GM19351 (cell line): ENCODE measurements around the gene CUEDC1.

Experiments
- ATAC-seq: cut with Tn5 transposase; IDR thresholded peaks from one replicate; pipeline ENCODE4 v1.9.1; 2021; ENCODE audit warnings: mild to moderate bottlenecking, moderate library complexity; ENCODE audit not compliant: unreplicated experiment

Gene CUEDC1

DNA sequence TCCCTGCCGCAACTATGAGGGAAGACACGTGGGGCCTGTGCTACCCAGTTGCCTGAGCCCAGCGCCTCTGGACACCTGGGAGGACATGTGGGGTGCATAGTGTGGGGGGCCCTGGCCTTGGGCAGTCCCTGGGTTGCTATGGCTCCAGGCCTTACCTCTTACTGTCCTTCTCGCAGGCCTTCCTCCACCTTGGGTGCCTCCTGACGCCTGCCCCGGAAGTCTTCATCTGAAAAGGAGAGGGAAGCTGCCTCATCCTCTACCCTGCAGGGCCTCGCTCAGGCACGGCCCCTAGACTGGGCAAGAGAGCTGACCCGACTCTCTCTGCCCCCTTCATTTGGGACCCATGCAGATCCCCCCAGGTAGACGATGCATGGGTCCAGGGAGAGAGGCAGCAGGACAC, 88.9 kb downstream of the CUEDC1 start:
- ATAC-seq = no peak

DNA sequence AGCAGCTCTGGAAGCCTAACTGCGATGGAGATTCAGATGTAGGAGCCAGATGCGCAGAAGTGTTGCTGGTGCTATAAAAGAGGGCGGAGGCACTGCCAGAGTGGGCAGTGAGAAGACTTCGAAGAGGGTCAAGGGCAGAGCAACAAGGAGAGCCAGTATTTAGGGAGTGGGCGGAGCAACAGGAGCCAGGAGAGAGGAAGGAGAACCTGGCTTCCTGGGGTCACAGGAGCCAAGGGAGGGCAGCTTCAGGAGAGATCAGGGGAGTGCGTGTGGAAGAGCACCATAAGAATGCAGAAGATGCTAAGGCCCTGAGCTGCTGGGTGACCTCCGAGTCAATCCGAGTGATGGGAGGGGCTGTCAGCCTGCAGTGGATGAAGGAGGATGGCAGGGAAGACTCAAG, 90.9 kb downstream of the CUEDC1 start:
- ATAC-seq = no peak

DNA sequence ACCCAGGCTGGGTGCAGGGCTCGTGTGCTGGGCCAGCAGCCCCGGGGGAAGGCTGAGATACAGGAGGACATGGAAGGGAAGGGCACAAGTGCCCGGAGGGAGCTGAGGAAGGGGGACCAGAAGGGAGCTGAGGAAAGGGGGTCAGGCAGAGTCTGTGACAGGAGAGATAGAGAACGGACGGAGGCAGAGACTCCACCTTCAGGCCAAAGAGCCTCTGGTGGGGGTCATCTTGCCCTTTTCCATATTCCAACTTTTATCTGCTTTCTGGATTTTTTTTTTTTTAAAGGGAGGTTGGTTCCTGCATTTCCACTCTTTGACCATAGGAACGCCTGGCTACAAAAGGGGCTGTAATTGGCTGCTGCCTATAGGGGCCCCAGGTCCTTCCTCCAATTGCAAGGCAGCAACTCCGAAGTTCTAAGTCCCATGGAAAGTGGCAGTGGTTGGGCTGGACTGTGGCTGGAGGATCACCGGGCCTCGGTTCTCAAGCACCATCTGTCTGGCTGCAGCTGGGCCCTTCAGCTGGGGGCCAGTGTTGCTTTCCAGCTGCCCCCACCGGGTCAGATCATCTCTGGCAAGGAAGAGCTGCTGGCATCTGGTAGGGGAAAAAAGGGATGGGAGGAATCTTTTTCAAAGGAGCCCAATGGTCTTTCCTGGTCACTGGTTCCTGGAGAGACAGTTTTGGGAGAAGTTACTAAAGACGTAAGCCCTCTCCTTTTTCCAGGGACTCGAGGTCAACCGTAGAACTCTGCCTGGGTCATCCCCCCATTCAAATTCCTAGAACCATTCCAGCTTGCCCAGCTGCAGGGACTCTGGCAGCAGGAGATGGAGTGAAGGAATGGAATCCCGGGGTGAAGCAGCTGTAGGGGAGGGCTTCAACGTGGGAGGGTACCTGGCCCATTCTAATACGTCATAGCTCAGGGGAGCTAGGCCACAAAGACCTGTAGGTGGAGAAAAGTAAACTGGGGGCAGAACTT, 92.2 kb downstream of the CUEDC1 start:
- no peak for ATAC-seq

DNA sequence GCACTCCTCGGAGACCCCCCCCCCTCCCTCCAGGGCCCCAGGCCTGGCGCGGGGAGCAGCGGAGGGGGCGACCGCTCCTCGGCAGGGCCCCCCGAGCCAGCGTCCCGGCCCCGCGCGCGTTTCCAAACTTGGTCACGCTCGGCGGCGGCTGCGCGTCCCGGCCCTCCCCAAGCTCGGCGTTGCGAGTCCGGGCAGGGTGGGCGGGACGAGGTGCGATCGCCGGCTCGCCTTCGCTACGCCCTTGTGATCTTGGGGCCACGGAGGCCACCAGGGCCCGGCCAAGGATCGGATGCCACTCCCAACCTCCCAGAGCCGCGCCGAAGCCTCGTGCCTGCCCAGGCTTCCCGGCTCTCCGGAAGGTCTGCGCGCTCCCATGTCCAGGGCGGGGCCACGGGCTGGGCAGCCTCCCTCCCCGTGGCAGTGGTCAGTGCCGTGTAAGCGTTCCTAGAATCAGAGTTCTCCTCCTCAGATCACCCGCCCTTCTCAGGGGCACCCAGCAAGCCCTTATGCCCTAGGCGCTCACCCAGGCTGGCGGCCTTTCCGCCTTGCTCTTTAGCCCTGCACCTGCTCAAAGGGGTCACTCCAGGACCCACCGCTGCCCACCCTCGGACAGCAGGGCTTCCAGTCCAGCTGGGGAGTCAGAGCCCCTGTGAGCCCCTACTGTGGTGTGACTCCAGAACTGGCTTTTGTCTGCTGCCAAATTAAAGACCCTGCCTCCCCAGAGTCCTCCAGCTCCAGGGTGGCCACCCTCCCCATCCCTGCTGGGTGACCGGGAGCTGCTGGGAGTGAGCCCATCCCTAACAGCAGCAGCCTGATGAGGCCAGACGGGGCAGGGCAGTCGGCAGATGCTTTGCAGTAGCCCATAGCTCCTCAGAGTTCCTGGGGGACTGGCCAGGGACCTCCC, 93.2 kb downstream of the CUEDC1 start:
- ATAC-seq = no peak

DNA sequence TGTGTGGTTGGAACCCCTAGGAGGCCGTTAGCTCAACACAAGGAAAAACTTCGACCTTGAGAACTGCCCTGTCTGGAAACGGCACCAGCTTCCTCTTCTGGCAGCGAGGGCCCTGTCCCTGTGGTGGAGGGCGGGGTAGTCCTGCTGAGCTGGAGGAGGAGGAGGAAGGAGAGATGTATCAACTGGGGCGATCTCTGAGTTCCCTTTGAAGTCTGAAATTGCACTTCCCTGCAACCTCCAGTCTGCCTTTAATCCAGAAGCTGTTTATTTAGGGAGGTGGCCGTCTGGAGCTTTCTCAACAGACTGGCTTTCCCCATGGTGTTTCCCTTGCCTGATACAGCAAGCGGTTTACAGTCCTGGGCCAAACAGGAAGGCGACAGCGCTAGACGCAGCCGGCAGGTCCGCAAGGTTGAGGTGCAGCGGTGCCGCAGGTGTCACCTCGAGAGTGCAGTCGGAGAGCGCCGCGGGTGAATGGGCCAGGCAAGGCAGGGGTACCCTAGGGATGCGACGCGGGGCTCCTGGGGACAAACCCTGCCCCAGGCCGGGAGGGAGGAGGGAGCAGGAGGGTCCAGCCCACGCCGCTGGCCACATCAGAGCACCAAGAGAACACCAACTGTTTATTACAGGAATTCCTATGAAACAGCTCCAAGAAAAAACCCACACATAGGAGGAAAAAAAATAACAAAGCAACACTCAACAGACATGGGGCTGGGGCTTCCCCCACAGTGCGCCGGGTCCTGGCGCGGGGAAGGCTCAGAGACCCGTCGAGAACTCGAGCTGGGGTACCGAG, 94.0 kb downstream of the CUEDC1 start:
- ATAC-seq = no peak

DNA sequence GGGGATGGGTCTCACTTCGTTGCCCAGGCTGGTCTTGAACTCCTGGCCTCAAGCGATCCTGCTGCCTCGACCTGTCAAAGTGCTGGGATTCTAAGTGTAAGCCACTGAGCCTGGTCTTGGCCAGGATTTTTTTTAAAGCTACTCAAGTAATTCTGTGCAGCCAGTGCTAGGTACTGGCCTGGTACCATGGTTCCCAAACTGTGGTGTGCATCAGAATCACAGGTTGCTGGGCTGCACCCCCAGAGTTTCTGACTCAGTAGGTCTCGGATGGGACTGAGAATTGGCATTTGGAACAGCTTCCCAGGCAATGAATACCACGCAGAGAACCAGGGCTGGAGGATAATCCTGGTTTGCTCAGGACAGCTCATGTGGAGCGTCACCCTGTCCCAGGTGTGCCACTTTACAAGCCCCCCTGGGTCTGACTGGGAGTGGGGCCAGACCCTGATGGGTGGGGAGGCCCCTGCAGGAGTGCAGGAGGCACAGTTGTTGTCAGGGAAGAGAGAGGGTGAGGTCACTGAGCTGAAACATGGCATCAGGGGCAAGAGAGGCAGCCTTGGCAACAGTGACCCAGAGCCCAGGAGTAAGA, 94.7 kb downstream of the CUEDC1 start:
- no peak for ATAC-seq

DNA sequence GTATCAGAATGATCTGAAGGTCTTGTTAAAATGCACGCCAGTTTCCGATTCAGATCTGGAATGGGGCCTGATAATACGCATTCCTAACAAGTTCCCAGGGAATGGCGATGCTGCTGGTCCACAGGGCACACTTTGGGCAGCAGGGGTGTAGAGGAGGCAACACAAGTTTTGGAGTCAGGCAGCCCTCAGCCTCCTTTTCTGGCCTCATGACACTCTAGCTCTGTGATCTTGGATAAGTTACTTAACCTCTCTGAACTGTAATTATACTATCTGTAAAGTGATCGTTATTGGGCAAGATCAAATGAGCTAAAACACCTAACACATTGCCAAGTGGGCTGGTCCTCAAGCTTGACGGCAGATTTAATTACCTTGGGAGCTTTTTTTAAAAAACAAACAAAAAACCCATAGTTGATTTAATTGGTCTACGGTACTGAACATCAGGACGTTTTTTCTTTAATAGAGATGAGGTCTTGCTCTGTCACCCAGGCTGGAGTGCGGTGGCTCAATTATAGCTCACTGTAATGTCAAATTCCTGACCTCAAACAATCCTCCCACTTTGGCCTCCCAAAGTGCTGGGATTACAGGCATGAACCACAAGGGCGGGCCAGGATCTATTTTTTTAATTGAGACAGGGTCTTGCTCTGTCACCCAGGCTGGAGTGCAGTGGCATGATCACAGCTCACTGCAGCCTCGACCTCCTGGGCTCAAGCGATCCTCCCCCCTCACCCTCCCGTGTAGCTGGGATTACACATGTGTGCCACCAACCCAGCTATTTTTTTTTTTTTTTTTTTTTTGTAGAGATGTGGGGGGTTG, 95.4 kb downstream of the CUEDC1 start:
- ATAC-seq = no peak

DNA sequence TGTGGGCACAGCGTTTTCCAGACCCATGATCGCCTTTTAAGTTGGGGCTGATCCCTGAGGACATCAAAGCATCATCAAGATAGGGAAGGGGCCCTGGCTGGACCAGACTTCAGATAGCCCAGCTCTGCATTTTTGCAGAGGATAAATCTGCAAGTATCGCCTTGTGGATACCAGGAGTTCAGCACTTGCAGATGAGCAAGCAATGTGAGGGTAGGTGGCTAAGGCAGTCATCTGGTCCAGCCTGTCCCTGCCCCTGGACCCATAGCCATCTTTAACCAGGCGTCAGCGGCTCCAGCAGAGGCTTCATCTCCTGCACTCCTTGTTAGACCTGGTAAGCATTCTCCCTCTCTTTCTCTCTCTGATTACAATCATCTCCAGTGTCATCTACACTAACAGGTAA, 96.4 kb downstream of the CUEDC1 start:
- ATAC-seq = no peak

DNA sequence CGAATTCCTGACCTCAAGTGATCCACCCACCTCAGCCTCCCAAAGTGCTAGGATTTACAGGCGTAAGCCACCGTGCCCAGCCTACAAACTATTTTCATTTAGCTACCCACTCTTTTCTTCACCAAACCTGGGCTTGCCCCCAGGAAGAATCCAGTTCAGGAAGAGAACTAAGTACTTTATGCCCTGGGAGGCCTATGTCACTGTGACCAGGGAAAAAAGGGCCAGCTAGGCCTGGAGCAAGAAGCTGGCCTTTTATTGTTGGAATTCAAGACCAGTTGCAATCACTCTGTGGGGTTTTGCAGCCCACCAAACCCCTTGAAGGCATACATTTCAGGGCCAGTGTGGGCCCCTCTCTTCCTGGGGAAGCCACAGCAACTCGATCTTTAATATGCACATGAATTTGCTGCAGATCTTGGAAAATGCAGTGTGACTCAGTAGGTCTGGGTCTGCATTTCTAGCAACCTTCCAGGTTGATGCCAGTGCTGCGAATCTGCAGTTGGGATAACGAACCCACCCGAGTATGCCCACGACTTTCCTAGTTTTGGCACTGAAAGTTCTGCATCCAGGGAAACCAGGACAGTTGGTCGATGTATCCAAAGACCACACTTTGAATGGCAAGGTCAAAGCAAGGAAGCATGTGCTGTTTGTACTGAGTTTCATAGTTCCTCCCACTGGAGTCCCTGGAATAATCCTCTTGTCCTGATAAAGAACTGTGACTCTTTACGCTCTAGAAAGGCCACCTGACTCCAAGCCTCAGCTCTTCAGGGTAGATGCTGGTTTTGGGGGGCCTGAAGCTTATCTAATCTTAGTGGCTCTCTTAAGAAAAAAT, 98.2 kb downstream of the CUEDC1 start:
- no peak for ATAC-seq

DNA sequence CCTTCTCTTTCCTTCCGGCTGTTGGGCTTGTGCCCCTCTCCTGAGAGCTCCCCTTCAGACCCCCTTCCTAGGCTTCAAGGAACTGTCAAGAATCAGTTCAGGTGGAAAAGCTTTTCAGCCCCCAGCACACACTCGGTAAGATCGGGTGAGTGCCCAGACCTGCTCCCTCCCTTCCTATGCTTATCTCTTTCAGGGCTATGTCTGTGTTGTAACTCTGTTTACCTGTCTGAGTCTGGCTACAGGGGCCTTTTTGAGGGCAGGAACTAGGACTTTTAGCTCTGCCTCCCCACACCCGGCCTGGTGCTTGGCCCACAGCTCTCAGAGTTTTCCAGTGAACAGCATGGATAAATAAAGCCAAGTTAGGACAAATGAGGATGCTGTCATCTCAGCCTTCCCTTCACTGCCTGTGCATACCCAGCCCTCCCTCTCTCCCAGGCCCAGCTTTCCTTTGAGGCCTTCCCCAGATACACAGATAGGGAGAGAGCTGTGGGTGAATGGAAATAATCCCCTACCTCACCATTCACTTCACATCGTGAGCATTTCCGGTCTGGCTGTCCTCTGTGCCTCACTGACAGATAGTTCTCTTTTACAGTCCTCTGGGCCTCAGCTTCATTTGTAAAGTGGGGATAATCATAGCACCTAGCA, 99.7 kb downstream of the CUEDC1 start:
- ATAC-seq = no peak

DNA sequence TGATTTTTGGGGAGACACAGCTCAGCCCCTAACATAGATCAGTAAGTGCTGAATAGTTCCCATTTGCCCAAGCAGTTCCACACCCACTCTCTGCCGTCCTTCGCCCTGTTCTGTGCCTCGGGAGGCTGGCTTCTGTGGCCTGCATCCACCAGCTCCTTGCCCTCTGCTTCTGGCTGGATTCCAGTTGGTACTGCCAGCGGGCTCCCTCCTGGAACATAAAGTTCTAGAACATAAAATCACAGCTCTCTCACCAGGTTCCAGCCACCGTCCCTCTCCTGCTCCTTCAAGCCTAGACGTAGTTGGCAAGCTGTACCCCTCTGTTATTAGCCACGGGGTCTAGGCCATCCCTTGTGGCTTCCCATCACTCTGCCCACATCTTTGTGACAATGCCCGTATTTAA, 101.5 kb downstream of the CUEDC1 start:
- no peak for ATAC-seq

DNA sequence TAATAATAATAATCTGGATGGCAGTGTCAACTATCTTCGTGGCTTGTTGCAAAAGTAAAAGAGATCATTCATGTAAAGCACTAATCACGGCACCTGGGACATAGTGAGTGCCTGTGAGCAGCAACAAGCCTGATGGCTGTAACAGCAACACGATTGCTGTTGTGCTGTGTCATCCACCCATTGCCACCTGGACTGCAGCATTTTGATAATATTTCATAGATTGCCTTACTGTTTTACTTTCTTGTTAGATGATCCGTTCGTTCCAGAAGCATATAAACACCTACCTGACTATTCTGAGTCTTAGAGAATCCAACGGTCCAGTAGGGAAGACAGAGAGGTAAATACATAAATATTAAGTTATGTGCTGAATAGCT, 102.3 kb downstream of the CUEDC1 start:
- ATAC-seq = no peak

DNA sequence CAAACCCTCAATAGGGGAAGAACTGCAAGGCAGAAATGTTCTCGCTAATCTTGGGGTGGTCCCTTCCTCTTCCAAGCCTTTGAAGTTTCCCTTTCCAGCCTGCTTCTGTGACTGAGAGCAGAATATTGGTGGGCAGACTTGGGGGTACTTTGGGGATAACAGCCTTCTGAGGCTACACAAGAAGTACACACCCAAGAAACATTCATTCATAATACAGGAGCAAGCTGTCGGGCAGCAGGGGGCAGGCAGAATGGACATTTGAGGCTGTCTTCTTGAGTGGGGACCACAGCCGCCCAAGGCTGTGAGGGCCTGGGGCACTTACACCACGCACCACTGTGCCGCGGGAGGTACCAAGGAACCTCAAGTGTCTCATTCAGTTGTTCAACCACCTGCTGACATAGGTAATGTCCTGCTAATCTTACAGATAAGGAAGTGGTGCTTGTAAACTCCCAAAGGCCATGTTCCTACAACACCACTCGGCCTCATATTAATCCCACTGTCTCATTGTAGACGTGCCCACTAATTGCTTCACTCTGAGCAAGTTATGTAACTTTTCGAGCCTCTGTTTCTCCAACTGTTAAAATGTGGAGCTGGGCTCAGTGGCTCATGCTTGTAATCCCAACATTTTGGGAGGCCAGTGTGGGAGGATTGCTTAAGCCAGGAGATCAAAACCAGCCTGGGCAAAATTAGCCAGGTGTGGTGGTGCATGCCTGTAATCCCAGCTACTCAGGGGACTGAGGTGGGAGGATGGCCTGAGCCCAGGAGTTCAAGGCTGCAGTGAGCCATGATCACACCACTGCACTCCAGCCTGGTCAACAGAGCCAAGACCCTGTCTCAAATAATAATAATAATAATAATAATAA, 102.9 kb downstream of the CUEDC1 start:
- ATAC-seq = no peak

DNA sequence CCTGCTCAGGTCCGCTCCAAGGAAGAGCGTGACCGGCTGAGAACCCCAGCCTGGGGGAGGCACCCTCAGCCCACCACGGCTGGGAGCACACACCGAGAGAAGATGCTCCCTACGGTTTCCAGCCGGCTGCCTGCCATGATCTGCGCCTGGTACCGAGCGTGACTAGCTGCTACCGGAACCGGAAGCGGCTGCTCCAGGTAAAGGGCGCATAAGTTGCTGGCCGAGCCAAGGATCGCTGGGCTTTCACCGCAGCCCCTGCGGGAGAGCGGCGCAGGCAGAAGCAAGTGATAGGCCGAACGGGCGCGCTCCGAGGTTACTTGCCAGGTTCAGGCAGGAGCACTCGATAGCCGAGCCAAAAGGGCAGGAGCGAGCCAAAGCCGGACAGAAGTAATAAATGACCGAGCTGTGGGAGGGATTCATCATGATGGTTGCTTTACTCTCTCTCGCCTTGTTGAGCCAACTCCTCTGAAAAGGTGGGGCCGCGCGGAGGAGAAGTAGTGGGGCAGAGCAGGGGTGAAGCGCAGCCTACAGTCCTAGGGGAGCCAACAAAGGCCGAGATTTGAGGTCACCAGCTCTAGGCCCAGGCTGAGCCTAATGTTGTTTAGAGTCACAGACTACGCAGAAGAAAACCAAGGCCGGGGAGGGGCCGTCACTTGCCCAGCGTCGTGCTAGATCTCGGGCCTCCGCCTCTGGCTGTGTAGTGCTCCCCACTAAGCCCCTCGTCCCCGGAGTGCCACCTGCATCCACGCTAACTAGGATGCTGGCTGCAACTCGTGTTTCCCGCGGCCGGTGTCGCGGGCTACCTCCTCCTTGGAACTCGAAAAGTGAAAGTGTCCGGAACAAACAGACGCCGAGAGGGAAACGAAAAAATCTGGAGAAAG, 105.1 kb downstream of the CUEDC1 start, which contains the start of gene MRPS23:
TSS of gene MRPS23 (minus strand) at position 171 of the 881 bp plus-strand sequence. CDS start at position 137, 34 bp downstream.
- peak; percentile 91 for ATAC-seq

DNA sequence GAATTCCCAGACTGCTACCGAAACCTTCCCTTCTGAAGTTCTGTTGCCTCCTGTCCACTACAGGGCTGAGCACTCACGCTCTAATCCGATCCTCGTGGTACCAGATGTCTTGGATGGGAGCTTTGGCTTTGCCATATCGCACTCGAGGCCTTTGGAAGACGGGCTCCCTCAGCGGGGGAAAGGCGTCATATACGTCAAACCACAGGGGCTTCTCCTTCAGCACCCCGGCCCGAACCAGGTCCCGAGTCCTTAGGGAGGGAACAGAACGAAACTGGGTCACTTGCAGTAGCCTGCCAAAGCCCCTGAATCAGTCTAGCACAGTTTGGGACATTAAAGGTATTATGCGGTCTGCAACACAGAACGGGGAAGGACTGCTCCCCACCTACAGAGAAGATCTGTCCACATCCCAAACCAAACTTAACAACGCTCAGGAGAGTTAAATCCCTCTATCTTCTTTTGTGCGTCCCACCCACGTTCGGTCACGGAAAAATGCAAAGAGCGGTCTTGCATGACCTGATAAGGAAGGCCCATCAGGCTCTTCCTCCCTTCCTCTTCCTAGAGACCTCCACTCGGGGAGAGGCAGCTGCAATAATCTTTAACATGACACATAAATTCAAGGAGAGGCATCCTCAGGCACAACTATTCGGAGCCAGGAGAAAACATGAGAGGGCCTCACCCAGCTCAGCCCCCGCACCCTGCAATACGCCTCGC, 105.9 kb downstream of the CUEDC1 start:
- ATAC-seq = peak; percentile 37
